Endothelial cell of umbilical vein (primary cell): ENCODE measurements around the gene CARMIL1.

Experiments
- EZH2 ChIP-seq: IDR thresholded peaks from 2 replicates; pipeline ENCODE4 v1.6.1; 2012; ENCODE audit warnings: borderline replicate concordance, low read depth, mild to moderate bottlenecking, moderate library complexity, low read length, inconsistent platforms; ENCODE audit not compliant: severe bottlenecking
- FOS ChIP-seq: IDR thresholded peaks from 2 replicates; pipeline ENCODE4 v1.6.1; 2011; ENCODE audit warnings: mild to moderate bottlenecking, low read length, moderate library complexity, borderline replicate concordance; ENCODE audit not compliant: insufficient read depth
- GATA2 ChIP-seq: IDR thresholded peaks from 2 replicates; pipeline ENCODE4 v1.7.0; 2011; ENCODE audit warnings: low read depth, mild to moderate bottlenecking, moderate library complexity, mixed read lengths, low read length; ENCODE audit not compliant: insufficient read length, insufficient read depth
- JUN ChIP-seq: IDR thresholded peaks from 2 replicates; pipeline ENCODE4 v1.6.1; 2011; ENCODE audit warnings: borderline replicate concordance, low read depth; ENCODE audit not compliant: insufficient read length, insufficient read depth
- MYC ChIP-seq: IDR thresholded peaks from one replicate; pipeline ENCODE4 v1.6.1; 2011; ENCODE audit warnings: mild to moderate bottlenecking, low read depth, low read length
- POLR2A ChIP-seq: IDR thresholded peaks from 2 replicates; pipeline ENCODE4 v1.6.1; 2012; ENCODE audit warnings: low read depth, mild to moderate bottlenecking, control low read depth, low read length
- POLR2AphosphoS5 ChIP-seq: IDR thresholded peaks from 2 replicates; pipeline ENCODE4 v1.6.1; 2012; ENCODE audit warnings: low read depth, mild to moderate bottlenecking, control low read depth, low read length, moderate library complexity; ENCODE audit not compliant: insufficient read depth
- TF ChIP-seq, protein P1 (sequence below), 2 donors: IDR thresholded peaks; 1 replicate in 1 of 2; 2 replicates in 1 of 2; pipeline ENCODE4 v1.5.1; 2011; ENCODE audit warnings: low read length in 2 of 2, mild to moderate bottlenecking in 2 of 2, moderate library complexity in 2 of 2, control low read depth in 1 of 2, inconsistent platforms in 1 of 2, low read depth in 1 of 2; ENCODE audit not compliant: insufficient read depth in 1 of 2; ENCODE audit errors: extremely low read depth in 1 of 2
- TF ChIP-seq, protein P2 (sequence below): IDR thresholded peaks from 2 replicates; pipeline ENCODE4 v1.6.1; 2011; ENCODE audit not compliant: insufficient read depth, insufficient read length

- TF ChIP-seq, protein P1, sequence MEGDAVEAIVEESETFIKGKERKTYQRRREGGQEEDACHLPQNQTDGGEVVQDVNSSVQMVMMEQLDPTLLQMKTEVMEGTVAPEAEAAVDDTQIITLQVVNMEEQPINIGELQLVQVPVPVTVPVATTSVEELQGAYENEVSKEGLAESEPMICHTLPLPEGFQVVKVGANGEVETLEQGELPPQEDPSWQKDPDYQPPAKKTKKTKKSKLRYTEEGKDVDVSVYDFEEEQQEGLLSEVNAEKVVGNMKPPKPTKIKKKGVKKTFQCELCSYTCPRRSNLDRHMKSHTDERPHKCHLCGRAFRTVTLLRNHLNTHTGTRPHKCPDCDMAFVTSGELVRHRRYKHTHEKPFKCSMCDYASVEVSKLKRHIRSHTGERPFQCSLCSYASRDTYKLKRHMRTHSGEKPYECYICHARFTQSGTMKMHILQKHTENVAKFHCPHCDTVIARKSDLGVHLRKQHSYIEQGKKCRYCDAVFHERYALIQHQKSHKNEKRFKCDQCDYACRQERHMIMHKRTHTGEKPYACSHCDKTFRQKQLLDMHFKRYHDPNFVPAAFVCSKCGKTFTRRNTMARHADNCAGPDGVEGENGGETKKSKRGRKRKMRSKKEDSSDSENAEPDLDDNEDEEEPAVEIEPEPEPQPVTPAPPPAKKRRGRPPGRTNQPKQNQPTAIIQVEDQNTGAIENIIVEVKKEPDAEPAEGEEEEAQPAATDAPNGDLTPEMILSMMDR (IDR thresholded peaks at IDR 0.05; ENCODE audit: extremely low read depth in 1 of 2, insufficient read depth in 1 of 2, low read depth in 1 of 2, low read length in 2 of 2): no peak
- TF ChIP-seq JUN (no peak), MYC (no peak), POLR2AphosphoS5 (no peak), POLR2A (no peak), EZH2 (no peak), GATA2 (no peak), FOS (no peak)
- TF ChIP-seq, protein P2, sequence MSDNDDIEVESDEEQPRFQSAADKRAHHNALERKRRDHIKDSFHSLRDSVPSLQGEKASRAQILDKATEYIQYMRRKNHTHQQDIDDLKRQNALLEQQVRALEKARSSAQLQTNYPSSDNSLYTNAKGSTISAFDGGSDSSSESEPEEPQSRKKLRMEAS: no peak
These were observed 291.4 kb downstream of the CARMIL1 start for GRCh38 chr6:25570578-25570977.
